Neural progenitor cell (in vitro differentiated cells): ENCODE data around the gene PEAK1. TPM values are rescaled to one million over a fixed set of nuclear protein-coding genes. Genes with fewer than 3 reads are reported as not detected.

Source experiments
- DNase-seq: peaks from one replicate; pipeline ENCODE4 v3.0.0-alpha.2; 2016; ENCODE audit warnings: low spot score
- H2AFZ ChIP-seq: fragments of 200-600 bp; sonication (generic); replicated peaks from 2 replicates; pipeline ENCODE4 v1.6.1; 2016; ENCODE audit warnings: antibody characterized with exemption
- H3F3A ChIP-seq: fragments of 200-600 bp; sonication (generic); 2 replicates; pipeline ENCODE4 v1.6.1; 2016; ENCODE audit warnings: antibody characterized with exemption, low read depth
- H3K27ac ChIP-seq: fragments of 200-600 bp; sonication (generic); 2 replicates; pipeline ENCODE4 v1.5.1; 2016; ENCODE audit warnings: mild to moderate bottlenecking
- H3K27me3 ChIP-seq: fragments of 200-600 bp; sonication (generic); 2 replicates; pipeline ENCODE4 v1.6.1; 2016; ENCODE audit warnings: mild to moderate bottlenecking, moderate library complexity
- H3K36me3 ChIP-seq: fragments of 200-600 bp; sonication (generic); 2 replicates; pipeline ENCODE4 v1.5.1; 2016
- H3K4me1 ChIP-seq: fragments of 200-600 bp; sonication (generic); 2 replicates; pipeline ENCODE4 v1.6.1; 2016; ENCODE audit warnings: mixed run types
- H3K4me2 ChIP-seq: fragments of 200-600 bp; sonication (generic); 2 replicates; pipeline ENCODE4 v1.6.1; 2016
- H3K4me3 ChIP-seq: fragments of 200-600 bp; sonication (generic); 2 replicates; pipeline ENCODE4 v1.5.1; 2016
- H3K79me2 ChIP-seq: fragments of 200-600 bp; sonication (generic); 2 replicates; pipeline ENCODE4 v1.6.1; 2016; ENCODE audit warnings: low read depth
- H3K9ac ChIP-seq: fragments of 200-600 bp; sonication (generic); 2 replicates; pipeline ENCODE4 v1.6.1; 2016
- H3K9me3 ChIP-seq: fragments of 200-600 bp; sonication (generic); 2 replicates; pipeline ENCODE4 v1.5.1; 2016; ENCODE audit warnings: low read depth
- H4K20me1 ChIP-seq: fragments of 200-600 bp; sonication (generic); 2 replicates; pipeline ENCODE4 v1.6.1; 2016; ENCODE audit warnings: low read depth
- H3K27ac Mint-ChIP-seq: 3 replicates; pipeline ENCODE4 v1.8.0; 2021; ENCODE audit warnings: mixed read lengths
- H3K27me3 Mint-ChIP-seq: 2 replicates; pipeline ENCODE4 v1.8.0; 2022; ENCODE audit warnings: low read depth, mild to moderate bottlenecking, inconsistent platforms, moderate library complexity, mixed read lengths; ENCODE audit not compliant: insufficient read depth
- H3K36me3 Mint-ChIP-seq: 3 replicates; pipeline ENCODE4 v1.8.0; 2021; ENCODE audit warnings: mixed read lengths
- H3K4me1 Mint-ChIP-seq: 3 replicates; pipeline ENCODE4 v1.8.0; 2021; ENCODE audit warnings: mixed read lengths
- H3K4me3 Mint-ChIP-seq: 3 replicates; pipeline ENCODE4 v1.8.0; 2021; ENCODE audit warnings: mild to moderate bottlenecking, moderate library complexity, mixed read lengths
- H3K9me3 Mint-ChIP-seq: 3 replicates; pipeline ENCODE4 v1.8.0; 2020; ENCODE audit warnings: mixed read lengths
- CTCF ChIP-seq: fragments of 200-600 bp; sonication (generic); IDR thresholded peaks from 2 replicates; pipeline ENCODE4 v1.5.1; 2017; ENCODE audit warnings: antibody characterized with exemption, mild to moderate bottlenecking
- EZH2 ChIP-seq: fragments of 200-600 bp; sonication (generic); IDR thresholded peaks from 2 replicates; pipeline ENCODE4 v1.6.1; 2017; ENCODE audit warnings: antibody characterized with exemption, mild to moderate bottlenecking, moderate library complexity
- EZH2phosphoT487 ChIP-seq: fragments of 200-600 bp; sonication (generic); IDR thresholded peaks from 2 replicates; pipeline ENCODE4 v1.6.1; 2017; ENCODE audit warnings: antibody characterized with exemption
- total RNA-seq: library from RNA; depleted of rRNA; stranded (reverse); fragments of >200 nt; gene quantifications from 2 replicates; pipeline ENCODE4 v1.2.3, GENCODE V29; 2015; ENCODE audit warnings: low replicate concordance

Gene PEAK1
- total RNA-seq, 1 donor from 2014 or later: 30.9 TPM

GRCh38 chr15:77255385-77255784, 164.5 kb downstream of the PEAK1 start:
- no peaks in the 10 kb centered on the region for H3K79me2 ChIP-seq
- no peak overlapping the region for H3K4me2 ChIP-seq
- H3K9ac ChIP-seq: no peak overlapping the region
- H3K27me3 ChIP-seq: no peaks in the 10 kb centered on the region
- H3K36me3 ChIP-seq: peaks cover 10% of the 10 kb centered on the region
- H2AFZ ChIP-seq: no peak overlapping the region
- no peaks in the 10 kb centered on the region for H3K9me3 ChIP-seq
- no peak overlapping the region for H3K4me3 Mint-ChIP-seq
- peaks cover 3% of the 10 kb centered on the region for H4K20me1 ChIP-seq
- H3F3A ChIP-seq: no peaks in the 10 kb centered on the region
- TF ChIP-seq EZH2 (no peak), EZH2phosphoT487 (no peak), CTCF (no peak)
- no peak overlapping the region for H3K27ac ChIP-seq
- H3K36me3 Mint-ChIP-seq: peaks cover 8% of the 10 kb centered on the region
- no peaks in the 10 kb centered on the region for H3K4me1 Mint-ChIP-seq
- DNase-seq: no peak
- no peak overlapping the region for H3K4me3 ChIP-seq
- H3K27me3 Mint-ChIP-seq: no peaks in the 10 kb centered on the region
- H3K27ac Mint-ChIP-seq: no peak overlapping the region
- peaks cover 9% of the 10 kb centered on the region for H3K9me3 Mint-ChIP-seq
- no peaks in the 10 kb centered on the region for H3K4me1 ChIP-seq

- no peaks in the 10 kb centered on the region for H3K36me3 Mint-ChIP-seq
- Histone ChIP-seq H3K9me3 (no peaks in the 10 kb centered on the region), H4K20me1 (peaks cover 3% of the 10 kb centered on the region), H3K27ac (peak overlapping the region; percentile 69), H3K4me3 (no peak overlapping the region), H3K36me3 (peaks cover 10% of the 10 kb centered on the region), H3K4me2 (no peak overlapping the region), H3K79me2 (no peaks in the 10 kb centered on the region), H3F3A (no peaks in the 10 kb centered on the region), H2AFZ (no peak overlapping the region), H3K4me1 (no peaks in the 10 kb centered on the region), H3K27me3 (no peaks in the 10 kb centered on the region), H3K9ac (no peak overlapping the region)
- H3K4me3 Mint-ChIP-seq: no peak overlapping the region
- H3K9me3 Mint-ChIP-seq: no peaks in the 10 kb centered on the region
- TF ChIP-seq EZH2phosphoT487 (no peak), EZH2 (no peak), CTCF (no peak)
- no peak overlapping the region for H3K27ac Mint-ChIP-seq
- H3K4me1 Mint-ChIP-seq: no peaks in the 10 kb centered on the region
- DNase-seq: peak; percentile 48
- H3K27me3 Mint-ChIP-seq: no peaks in the 10 kb centered on the region
Observed at GRCh38 chr15:77251662-77252061, 168.2 kb downstream of the PEAK1 start.

- H3K9me3 Mint-ChIP-seq: no peaks in the 10 kb centered on the region
Observed at GRCh38 chr15:77247116-77247515, 172.8 kb downstream of the PEAK1 start.

More at GRCh38 chr15:77247116-77247515, 172.8 kb downstream of the PEAK1 start:
- no peaks in the 10 kb centered on the region for H3K9me3 ChIP-seq
- peaks cover 3% of the 10 kb centered on the region for H4K20me1 ChIP-seq
- no peak overlapping the region for H3K4me3 Mint-ChIP-seq
- H3K79me2 ChIP-seq: no peaks in the 10 kb centered on the region
- no peak overlapping the region for H3K27ac Mint-ChIP-seq
- peaks cover 4% of the 10 kb centered on the region for H3K36me3 Mint-ChIP-seq
- H3K36me3 ChIP-seq: peaks cover 10% of the 10 kb centered on the region
- H3K27me3 ChIP-seq: no peaks in the 10 kb centered on the region
- no peaks in the 10 kb centered on the region for H3K4me1 ChIP-seq
- no peak overlapping the region for H3K4me2 ChIP-seq
- no peaks in the 10 kb centered on the region for H3K27me3 Mint-ChIP-seq
- H3K4me1 Mint-ChIP-seq: no peaks in the 10 kb centered on the region
- no peak overlapping the region for H3K4me3 ChIP-seq
- H3F3A ChIP-seq: no peaks in the 10 kb centered on the region
- no peak overlapping the region for H3K27ac ChIP-seq
- H3K9ac ChIP-seq: no peak overlapping the region
- TF ChIP-seq CTCF: no peak
- no peak for TF ChIP-seq EZH2phosphoT487
- TF ChIP-seq EZH2: no peak
- H2AFZ ChIP-seq: no peak overlapping the region
- no peak for DNase-seq
